ENCODE measurements around the gene PSTPIP1. TPM values are rescaled to one million over a fixed set of nuclear protein-coding genes. Genes with fewer than 3 reads are reported as not detected.

The PSTPIP1 gene
- total and polyA plus RNA-seq, 10 donors, result 31.1 to 150 (median 84.0) TPM

DNA sequence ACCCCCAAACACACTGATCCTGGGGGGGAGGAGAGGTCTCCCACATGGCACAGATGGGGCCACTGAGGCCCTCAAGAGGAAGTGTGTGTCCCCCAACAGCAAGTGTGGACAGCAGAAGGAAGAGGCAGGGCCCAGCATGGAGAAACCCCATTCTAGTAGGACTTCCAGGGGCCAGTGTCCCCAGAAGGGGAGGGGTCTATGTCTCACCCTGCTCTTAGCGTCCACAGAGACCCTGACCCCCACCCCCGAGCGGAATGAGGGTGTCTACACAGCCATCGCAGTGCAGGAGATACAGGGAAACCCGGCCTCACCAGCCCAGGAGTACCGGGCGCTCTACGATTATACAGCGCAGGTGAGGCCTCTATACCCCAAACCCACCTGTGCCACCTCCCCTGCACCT is 40.7 kb downstream of the PSTPIP1 start:
- H3K36me3 ChIP-seq, result peaks cover 3 to 74% (median 52%) of the 10 kb centered on the region in 6 donors
- H3K4me3 ChIP-seq, result no peak overlapping the region
- no peak for TF ChIP-seq POLR2A (IDR thresholded peaks at IDR 0.05)
- WGBS, 5 donors, result 88 to 99% (median 95%) methylated on average over 9 of the region's 9 CpGs
- intact Hi-C loops (cut with DNase I; ENCODE audit: low total_unique reads), result no loop called here
- H3K27me3 ChIP-seq (replicated peaks in 1 of 7), result no peaks in the 10 kb centered on the region
- peak; percentile 68 for DNase-seq
- peaks cover 0 to 42% (median 20%) of the 10 kb centered on the region in 6 donors for H3K4me1 ChIP-seq
- no peaks in the 10 kb centered on the region for H3K9me3 ChIP-seq
- peak overlapping the region in 3 of 8 donors; percentile 5 to 56 (median 30) for H3K27ac ChIP-seq

DNA sequence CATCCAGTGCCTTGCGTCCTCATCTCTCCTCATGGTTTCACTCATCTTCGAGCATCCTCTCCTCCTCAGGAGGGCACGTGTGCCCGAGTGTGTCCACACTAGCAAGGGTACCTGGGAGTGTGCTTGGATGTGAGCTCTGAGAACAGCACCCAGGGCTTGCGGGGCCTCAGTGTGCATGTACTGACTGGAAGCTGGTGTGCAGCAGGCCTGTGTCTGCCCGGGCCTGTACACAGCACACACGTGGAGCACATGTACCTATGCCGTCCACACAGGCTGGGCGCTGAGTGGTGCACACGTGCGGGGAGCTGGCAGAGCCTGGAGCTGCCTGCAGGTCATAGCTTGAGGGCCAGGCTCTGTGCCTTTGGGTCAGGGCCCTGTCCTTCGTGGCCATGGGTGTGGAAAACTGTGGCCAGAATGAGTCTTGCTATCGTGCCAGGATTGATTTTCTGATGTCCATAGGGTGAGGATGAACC is 41.1 kb downstream of the PSTPIP1 start:
- Histone ChIP-seq H3K9me3 (no peaks in the 10 kb centered on the region), H3K27ac (peak overlapping the region in 3 of 8 donors; percentile 5 to 56 (median 30)), H3K4me3 (no peak overlapping the region), H3K4me1 (peaks cover 0 to 38% (median 16%) of the 10 kb centered on the region in 6 donors), H3K27me3 (replicated peaks in 1 of 7) (no peaks in the 10 kb centered on the region), H3K36me3 (peaks cover 3 to 70% (median 49%) of the 10 kb centered on the region in 6 donors)
- DNase-seq, result peak; percentile 68
- intact Hi-C loops (cut with DNase I; ENCODE audit: low total_unique reads), result no loop called here
- TF ChIP-seq, protein P1, sequence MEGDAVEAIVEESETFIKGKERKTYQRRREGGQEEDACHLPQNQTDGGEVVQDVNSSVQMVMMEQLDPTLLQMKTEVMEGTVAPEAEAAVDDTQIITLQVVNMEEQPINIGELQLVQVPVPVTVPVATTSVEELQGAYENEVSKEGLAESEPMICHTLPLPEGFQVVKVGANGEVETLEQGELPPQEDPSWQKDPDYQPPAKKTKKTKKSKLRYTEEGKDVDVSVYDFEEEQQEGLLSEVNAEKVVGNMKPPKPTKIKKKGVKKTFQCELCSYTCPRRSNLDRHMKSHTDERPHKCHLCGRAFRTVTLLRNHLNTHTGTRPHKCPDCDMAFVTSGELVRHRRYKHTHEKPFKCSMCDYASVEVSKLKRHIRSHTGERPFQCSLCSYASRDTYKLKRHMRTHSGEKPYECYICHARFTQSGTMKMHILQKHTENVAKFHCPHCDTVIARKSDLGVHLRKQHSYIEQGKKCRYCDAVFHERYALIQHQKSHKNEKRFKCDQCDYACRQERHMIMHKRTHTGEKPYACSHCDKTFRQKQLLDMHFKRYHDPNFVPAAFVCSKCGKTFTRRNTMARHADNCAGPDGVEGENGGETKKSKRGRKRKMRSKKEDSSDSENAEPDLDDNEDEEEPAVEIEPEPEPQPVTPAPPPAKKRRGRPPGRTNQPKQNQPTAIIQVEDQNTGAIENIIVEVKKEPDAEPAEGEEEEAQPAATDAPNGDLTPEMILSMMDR (IDR thresholded peaks at IDR 0.05 in 8 of 11, conservative IDR thresholded peaks at IDR 0.05 in 3 of 11), result no peak
- TF ChIP-seq POLR2AphosphoS5 (IDR thresholded peaks at IDR 0.05), result peak; percentile 41 to 80 (median 42)
- no peak for TF ChIP-seq POLR2A (IDR thresholded peaks at IDR 0.05)
- WGBS, 5 donors, result 83 to 90% (median 87%) methylated on average over 12 to 13 of the region's 13 CpGs

DNA sequence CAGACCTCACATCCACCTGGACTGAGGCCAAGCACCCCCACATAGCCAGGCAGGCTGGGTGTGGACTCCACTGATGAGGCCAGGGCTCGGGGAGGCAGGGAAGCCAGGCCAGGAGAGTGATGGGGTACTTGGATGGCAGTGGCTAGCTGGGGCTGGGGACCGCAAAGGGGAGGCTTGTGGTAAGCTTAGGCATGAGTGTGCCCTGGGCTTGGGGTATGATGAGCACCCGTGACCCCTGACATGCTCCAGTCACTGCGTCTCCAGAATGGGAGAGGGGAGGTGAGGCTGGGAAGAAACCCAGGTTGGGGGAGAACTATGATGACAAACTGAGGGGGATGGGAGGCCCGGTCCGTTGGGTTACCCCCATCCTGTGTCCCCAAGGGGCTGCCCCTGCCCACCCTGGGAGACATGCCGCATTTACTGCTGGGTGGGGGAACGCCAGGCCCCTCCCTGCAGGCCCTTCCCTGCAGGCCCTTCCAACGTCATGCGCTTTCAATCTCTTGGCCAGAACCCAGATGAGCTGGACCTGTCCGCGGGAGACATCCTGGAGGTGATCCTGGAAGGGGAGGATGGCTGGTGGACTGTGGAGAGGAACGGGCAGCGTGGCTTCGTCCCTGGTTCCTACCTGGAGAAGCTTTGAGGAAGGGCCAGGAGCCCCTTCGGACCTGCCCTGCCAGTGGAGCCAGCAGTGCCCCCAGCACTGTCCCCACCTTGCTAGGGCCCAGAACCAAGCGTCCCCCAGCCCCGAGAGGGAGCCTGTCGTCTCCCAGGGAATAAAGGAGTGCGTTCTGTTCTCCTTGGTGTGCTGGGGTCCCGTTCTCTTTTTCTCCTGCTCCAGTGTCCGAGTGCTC is 41.8 kb downstream of the PSTPIP1 start:
- peak overlapping the region in 4 of 8 donors; percentile 5 to 48 (median 25) for H3K27ac ChIP-seq
- WGBS, 5 donors, result 92 to 97% (median 93%) methylated on average over 13 to 22 of the region's 22 CpGs
- DNase-seq, result peak; percentile 72
- H3K27me3 ChIP-seq (replicated peaks in 1 of 7), result no peaks in the 10 kb centered on the region
- H3K9me3 ChIP-seq, result no peaks in the 10 kb centered on the region
- TF ChIP-seq POLR2AphosphoS5 (IDR thresholded peaks at IDR 0.05), result peak in 2 of 3 donors; percentile 5 to 42
- TF ChIP-seq, protein P1 (IDR thresholded peaks at IDR 0.05 in 8 of 11, conservative IDR thresholded peaks at IDR 0.05 in 3 of 11), result no peak
- no peak overlapping the region for H3K4me3 ChIP-seq
- intact Hi-C loops (cut with DNase I; ENCODE audit: low total_unique reads), result no loop called here
- H3K4me1 ChIP-seq, result peaks cover 0 to 31% (median 9%) of the 10 kb centered on the region in 6 donors
- peaks cover 3 to 67% (median 46%) of the 10 kb centered on the region in 6 donors for H3K36me3 ChIP-seq

DNA sequence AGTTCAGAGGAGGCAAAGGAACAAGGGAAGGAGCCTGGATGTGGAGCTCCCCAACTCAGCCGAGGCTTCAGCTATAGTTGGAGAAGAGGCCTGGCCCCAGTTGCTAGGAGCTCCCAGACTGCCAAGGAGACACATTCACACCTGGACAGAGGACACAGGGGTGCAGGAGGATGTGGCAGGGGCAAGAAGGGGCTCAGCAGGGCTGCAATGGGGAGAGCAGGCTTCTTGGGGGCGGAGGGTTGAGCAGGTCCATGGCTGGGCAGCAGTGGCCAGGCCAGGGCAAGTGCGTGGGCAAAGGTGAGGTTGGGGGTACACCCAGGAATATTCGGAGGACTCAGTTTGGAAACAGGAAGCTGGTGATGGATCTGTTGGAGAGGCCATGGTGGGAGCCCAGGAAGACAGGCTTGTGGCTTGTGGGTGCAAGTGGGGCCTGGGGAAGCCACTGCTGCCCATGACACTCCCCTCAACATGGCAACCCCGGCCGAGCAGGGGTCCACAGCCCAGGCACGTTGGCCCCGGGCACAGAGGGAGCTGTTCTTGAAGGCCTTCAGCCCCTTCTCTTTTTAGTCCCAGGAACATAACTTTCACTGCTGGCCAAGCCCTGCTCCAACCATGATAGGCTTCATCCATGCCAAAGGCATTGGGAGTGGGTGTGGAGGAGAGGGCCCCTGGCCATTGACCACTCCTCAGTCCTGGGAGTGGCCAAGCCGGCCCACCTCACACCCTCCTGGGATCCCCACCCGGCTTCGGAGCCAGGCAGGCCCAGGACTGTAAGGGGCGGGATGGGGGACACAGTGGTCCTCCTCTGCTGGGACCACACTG is 42.7 kb downstream of the PSTPIP1 start:
- DNase-seq, result peak; percentile 74
- Histone ChIP-seq H3K4me3 (no peak overlapping the region), H3K27me3 (replicated peaks in 1 of 7) (no peaks in the 10 kb centered on the region), H3K4me1 (peaks cover 0 to 22% (median 6%) of the 10 kb centered on the region in 6 donors), H3K36me3 (peaks cover 3 to 67% (median 40%) of the 10 kb centered on the region in 6 donors), H3K27ac (peak overlapping the region in 4 of 8 donors; percentile 6 to 48 (median 25)), H3K9me3 (no peaks in the 10 kb centered on the region)
- 90 to 98% (median 95%) methylated on average over 10 to 12 of the region's 12 CpGs for WGBS, 5 donors
- intact Hi-C loops (cut with DNase I; ENCODE audit: low total_unique reads), result no loop called here
- TF ChIP-seq POLR2AphosphoS5 (IDR thresholded peaks at IDR 0.05), result peak in 1 of 3 donors; percentile 64
- TF ChIP-seq, protein P1 (IDR thresholded peaks at IDR 0.05 in 8 of 11, conservative IDR thresholded peaks at IDR 0.05 in 3 of 11), result no peak

Data from spleen (tissue), 11 donors.